ENCODE results near the gene ZNF785. TPM values are rescaled to one million over a fixed set of nuclear protein-coding genes. Genes with fewer than 3 reads are reported as not detected.

The ZNF785 gene
- total and polyA plus RNA-seq, 2 donors from 2014 or later = 6.3 to 18.5 TPM

DNA sequence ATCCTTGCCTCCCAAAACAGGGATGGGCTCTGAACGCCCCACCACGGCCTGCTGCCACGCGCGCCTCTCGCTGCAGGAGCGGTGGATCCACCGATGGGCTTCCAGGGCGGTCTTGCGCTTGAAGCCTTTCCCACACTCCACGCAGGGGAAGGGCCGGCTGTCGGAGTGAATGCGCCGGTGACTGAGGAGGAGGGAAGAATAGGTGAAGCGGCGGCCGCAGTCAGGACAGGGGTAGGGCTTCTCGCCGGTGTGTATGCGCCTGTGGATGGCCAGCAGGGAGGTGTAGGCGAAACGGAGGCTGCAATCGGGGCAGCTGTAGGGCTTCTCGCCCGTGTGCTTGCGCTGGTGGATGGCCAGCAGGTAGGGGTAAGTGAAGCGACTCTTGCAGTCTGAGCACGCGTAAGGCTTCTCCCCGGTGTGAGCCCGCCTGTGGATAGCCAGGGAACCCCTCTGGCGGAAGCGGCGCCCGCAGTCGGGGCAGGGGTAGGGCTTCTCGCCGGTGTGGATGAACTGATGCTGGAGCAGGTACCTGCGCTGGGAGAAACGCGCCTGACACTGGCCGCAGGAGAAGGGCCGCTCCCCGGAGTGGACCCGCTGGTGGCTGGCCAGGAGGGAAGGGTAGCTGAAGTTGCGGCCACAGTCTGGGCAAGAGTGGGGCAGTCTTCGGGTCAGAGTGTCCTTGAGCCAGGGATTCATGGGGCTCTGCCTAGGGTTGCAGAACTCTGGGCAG, 2.7 kb downstream of the ZNF785 start:
- H3K4me1 ChIP-seq (ENCODE audit: control insufficient read depth in 2 of 3, insufficient read depth in 2 of 3, low read depth in 1 of 3, low read length in 3 of 3) = peaks cover 0 to 11% (median 0%) of the 10 kb centered on the region in 3 donors
- TF ChIP-seq, protein P1, sequence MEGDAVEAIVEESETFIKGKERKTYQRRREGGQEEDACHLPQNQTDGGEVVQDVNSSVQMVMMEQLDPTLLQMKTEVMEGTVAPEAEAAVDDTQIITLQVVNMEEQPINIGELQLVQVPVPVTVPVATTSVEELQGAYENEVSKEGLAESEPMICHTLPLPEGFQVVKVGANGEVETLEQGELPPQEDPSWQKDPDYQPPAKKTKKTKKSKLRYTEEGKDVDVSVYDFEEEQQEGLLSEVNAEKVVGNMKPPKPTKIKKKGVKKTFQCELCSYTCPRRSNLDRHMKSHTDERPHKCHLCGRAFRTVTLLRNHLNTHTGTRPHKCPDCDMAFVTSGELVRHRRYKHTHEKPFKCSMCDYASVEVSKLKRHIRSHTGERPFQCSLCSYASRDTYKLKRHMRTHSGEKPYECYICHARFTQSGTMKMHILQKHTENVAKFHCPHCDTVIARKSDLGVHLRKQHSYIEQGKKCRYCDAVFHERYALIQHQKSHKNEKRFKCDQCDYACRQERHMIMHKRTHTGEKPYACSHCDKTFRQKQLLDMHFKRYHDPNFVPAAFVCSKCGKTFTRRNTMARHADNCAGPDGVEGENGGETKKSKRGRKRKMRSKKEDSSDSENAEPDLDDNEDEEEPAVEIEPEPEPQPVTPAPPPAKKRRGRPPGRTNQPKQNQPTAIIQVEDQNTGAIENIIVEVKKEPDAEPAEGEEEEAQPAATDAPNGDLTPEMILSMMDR (IDR thresholded peaks at IDR 0.05; ENCODE audit: borderline replicate concordance, extremely low read depth, insufficient read depth) = no peak
- DNase-seq (no peak), FAIRE-seq (no peak)
- H3K27me3 ChIP-seq (ENCODE audit: control insufficient read depth, insufficient read depth, low read length) = no peaks in the 10 kb centered on the region
- intact Hi-C loops (cut with DNase I) = no loop called here
- H3K36me3 ChIP-seq (ENCODE audit: control insufficient read depth in 2 of 3, insufficient read depth in 3 of 3, low read length in 3 of 3) = peaks cover 0 to 6% (median 0%) of the 10 kb centered on the region in 3 donors
- H3K9ac ChIP-seq (ENCODE audit: low read length in 3 of 3) = no peak overlapping the region
- no peak overlapping the region for H3K4me3 ChIP-seq (ENCODE audit: low read length in 3 of 3)
- H3K9me3 ChIP-seq (ENCODE audit: control insufficient read depth in 2 of 3, insufficient read depth in 1 of 3, low read length in 3 of 3) = no peaks in the 10 kb centered on the region
- H3K27ac ChIP-seq (ENCODE audit: low read depth in 2 of 2, low read length in 2 of 2) = no peak overlapping the region

DNA sequence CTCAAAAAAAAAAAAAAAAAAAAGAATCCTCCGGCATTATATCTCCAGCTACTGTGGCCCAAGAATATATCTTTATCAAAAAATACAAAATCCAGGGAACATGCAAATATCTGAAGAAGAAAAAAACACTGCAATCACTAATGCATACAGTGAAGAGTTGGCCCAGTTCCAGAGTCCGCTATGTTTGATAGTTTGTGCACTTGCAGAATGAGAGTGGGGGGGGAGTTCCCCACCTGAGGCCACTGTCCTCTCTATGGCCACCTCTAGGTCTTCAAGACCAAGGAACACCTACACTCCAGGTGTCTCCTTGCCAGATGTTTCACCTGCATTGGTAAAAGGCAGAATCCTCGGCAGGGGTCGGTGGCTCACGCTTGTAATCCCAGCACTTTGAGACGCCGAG, 4.0 kb downstream of the ZNF785 start:
- Histone ChIP-seq H3K9ac (ENCODE audit: low read length in 3 of 3) (no peak overlapping the region), H3K36me3 (ENCODE audit: control insufficient read depth in 2 of 3, insufficient read depth in 3 of 3, low read length in 3 of 3) (peaks cover 0 to 6% (median 0%) of the 10 kb centered on the region in 3 donors), H3K4me1 (ENCODE audit: control insufficient read depth in 2 of 3, insufficient read depth in 2 of 3, low read depth in 1 of 3, low read length in 3 of 3) (peaks cover 0 to 11% (median 0%) of the 10 kb centered on the region in 3 donors), H3K27me3 (ENCODE audit: control insufficient read depth, insufficient read depth, low read length) (no peaks in the 10 kb centered on the region), H3K27ac (ENCODE audit: low read depth in 2 of 2, low read length in 2 of 2) (no peak overlapping the region), H3K9me3 (ENCODE audit: control insufficient read depth in 2 of 3, insufficient read depth in 1 of 3, low read length in 3 of 3) (no peaks in the 10 kb centered on the region), H3K4me3 (ENCODE audit: low read length in 3 of 3) (no peak overlapping the region)
- intact Hi-C loops (cut with DNase I) = no loop called here
- no peak for FAIRE-seq
- TF ChIP-seq, protein P1 (IDR thresholded peaks at IDR 0.05; ENCODE audit: borderline replicate concordance, extremely low read depth, insufficient read depth) = no peak
- DNase-seq = no peak

DNA sequence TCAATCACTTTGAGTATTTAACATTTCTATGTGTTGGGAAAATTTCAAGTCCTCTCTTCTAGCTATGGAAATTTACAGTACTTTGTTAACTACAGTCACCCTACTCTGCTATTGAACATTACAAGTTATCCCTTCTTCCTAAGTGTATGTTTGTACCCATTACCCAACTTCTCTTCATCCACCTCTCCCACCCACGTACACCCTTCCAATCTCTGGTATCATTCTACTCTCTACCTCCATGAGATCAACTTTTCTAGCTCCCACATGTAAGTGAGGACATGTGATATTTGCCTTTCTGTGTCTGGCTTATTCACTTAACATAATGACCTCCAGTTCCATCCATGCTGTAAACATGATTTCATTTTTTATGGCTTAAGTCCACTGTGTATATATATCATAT, 10.8 kb downstream of the ZNF785 start:
- Histone ChIP-seq H3K9ac (ENCODE audit: low read length in 3 of 3) (no peak overlapping the region), H3K4me1 (ENCODE audit: control insufficient read depth in 2 of 3, insufficient read depth in 2 of 3, low read depth in 1 of 3, low read length in 3 of 3) (peaks cover 2 to 11% (median 4%) of the 10 kb centered on the region in 3 donors), H3K36me3 (ENCODE audit: control insufficient read depth in 2 of 3, insufficient read depth in 3 of 3, low read length in 3 of 3) (peaks cover 0 to 3% (median 0%) of the 10 kb centered on the region in 3 donors), H3K9me3 (ENCODE audit: control insufficient read depth in 2 of 3, insufficient read depth in 1 of 3, low read length in 3 of 3) (no peaks in the 10 kb centered on the region), H3K27me3 (ENCODE audit: control insufficient read depth, insufficient read depth, low read length) (no peaks in the 10 kb centered on the region), H3K4me3 (ENCODE audit: low read length in 3 of 3) (no peak overlapping the region), H3K27ac (ENCODE audit: low read depth in 2 of 2, low read length in 2 of 2) (no peak overlapping the region)
- FAIRE-seq (no peak), DNase-seq (no peak)
- TF ChIP-seq, protein P1 (IDR thresholded peaks at IDR 0.05; ENCODE audit: borderline replicate concordance, extremely low read depth, insufficient read depth) = no peak
- intact Hi-C loops (cut with DNase I) = no loop called here
